HG02610 (cell line): ENCODE measurements around the gene ANHX.
A peak's percentile ranks its signal among the peaks of the same experiment; 100 is the strongest.

Experiments
- ATAC-seq: cut with Tn5 transposase; IDR thresholded peaks from one replicate; pipeline ENCODE4 v1.9.1; 2021; ENCODE audit warnings: mild to moderate bottlenecking, moderate library complexity; ENCODE audit not compliant: unreplicated experiment

ANHX gene

GRCh38 chr12:133203344-133204263, 32.1 kb downstream of the ANHX start:
- no peak for ATAC-seq

GRCh38 chr12:133202493-133203343, 33.0 kb downstream of the ANHX start:
- no peak for ATAC-seq

GRCh38 chr12:133201888-133202287, 33.8 kb downstream of the ANHX start:
- no peak for ATAC-seq

GRCh38 chr12:133192847-133193246, 42.8 kb downstream of the ANHX start:
- no peak for ATAC-seq

- ATAC-seq, result no peak
Measured at GRCh38 chr12:133190176-133190575, 45.5 kb downstream of the ANHX start.

GRCh38 chr12:133181238-133181959, 54.3 kb downstream of the ANHX start, which contains the start of gene ZNF268:
Gene ZNF268 (plus strand): TSS chr12:133181495. CDS start chr12:133181998, 503 bp downstream.
- peak; percentile 85 for ATAC-seq

GRCh38 chr12:133180669-133181068, 55.0 kb downstream of the ANHX start:
- no peak for ATAC-seq

GRCh38 chr12:133174901-133175300, 60.8 kb downstream of the ANHX start:
- no peak for ATAC-seq

GRCh38 chr12:133172491-133172890, 63.2 kb downstream of the ANHX start:
- ATAC-seq, result no peak
